Panc1 (cell line): ENCODE results near the gene SPRR2D. TPM values are rescaled to one million over a fixed set of nuclear protein-coding genes. Genes with fewer than 3 reads are reported as not detected.

ENCODE experiments used
- ATAC-seq: fragments of 200-7000 bp; cut with Tn5 transposase; 2 replicates; pipeline ENCODE4 v1.9.1; 2020; ENCODE audit warnings: mild to moderate bottlenecking, moderate library complexity
- BruUV-seq: library from RNA; stranded (reverse); fragments of 400-500 nt; replicated peaks from 2 replicates; lab custom pipeline; 2021; lab: Mats Ljungman, UMichigan
- CTCF ChIA-PET: fragments of 300-600 bp; sonication (Branson Sonifier 250); formaldehyde crosslinking; loops from one replicate; lab custom pipeline; 2022; ENCODE audit warnings: antibody characterized with exemption; lab: Charles Lee
- POLR2A ChIA-PET: fragments of 300-600 bp; sonication (Branson Sonifier 250); formaldehyde crosslinking; loops from one replicate; lab custom pipeline; 2022; ENCODE audit warnings: antibody characterized with exemption; lab: Charles Lee
- DNase-seq: peaks from one replicate; pipeline ENCODE4 v3.0.0-alpha.2; 2010; ENCODE audit warnings: low read depth, low spot score
- H3K27ac ChIP-seq: 2 replicates; pipeline ENCODE4 v1.5.1; 2011; ENCODE audit warnings: mild to moderate bottlenecking, low read length, inconsistent platforms
- H3K27me3 ChIP-seq: fragments of 200-500 bp; sonication (Bioruptor generic); 2 replicates; pipeline ENCODE4 v1.6.0; 2014; ENCODE audit warnings: low read length, inconsistent platforms; ENCODE audit not compliant: control insufficient read depth, insufficient read depth
- H3K36me3 ChIP-seq: fragments of 200-500 bp; sonication (Bioruptor generic); 2 replicates; pipeline ENCODE4 v1.5.1; 2014; ENCODE audit warnings: inconsistent platforms, mild to moderate bottlenecking, low read length, moderate library complexity; ENCODE audit not compliant: control insufficient read depth, insufficient read depth
- H3K4me1 ChIP-seq: 2 replicates; pipeline ENCODE4 v1.5.1; 2011; ENCODE audit warnings: inconsistent platforms, mild to moderate bottlenecking, low read length, moderate library complexity; ENCODE audit not compliant: control insufficient read depth, insufficient read depth
- H3K4me3 ChIP-seq, 2 experiments: 2 replicates each; pipeline ENCODE4 v1.5.1; 2011 to 2012; ENCODE audit warnings: low read depth in 2 of 2, low read length in 2 of 2, mild to moderate bottlenecking in 2 of 2, inconsistent platforms in 1 of 2, moderate library complexity in 1 of 2
- H3K9me3 ChIP-seq: fragments of 200-500 bp; sonication (Bioruptor generic); 2 replicates; pipeline ENCODE4 v1.5.1; 2014; ENCODE audit warnings: low read depth, mild to moderate bottlenecking, inconsistent platforms, low read length, moderate library complexity; ENCODE audit not compliant: control insufficient read depth, insufficient read depth
- CTCF ChIP-seq: fragments of 450-650 bp; IDR thresholded peaks from 2 replicates; pipeline ENCODE4 v1.5.1; 2017; ENCODE audit warnings: mild to moderate bottlenecking
- POLR2AphosphoS5 ChIP-seq: IDR thresholded peaks from 2 replicates; pipeline ENCODE4 v1.6.1; 2012; ENCODE audit warnings: mild to moderate bottlenecking, low read depth, low read length, moderate library complexity
- SIN3A ChIP-seq: IDR thresholded peaks from 2 replicates; pipeline ENCODE4 v1.6.1; 2012; ENCODE audit warnings: low read depth, mild to moderate bottlenecking, low read length, moderate library complexity, borderline replicate concordance; ENCODE audit not compliant: insufficient read depth
- TCF7L2 ChIP-seq: IDR thresholded peaks from 2 replicates; pipeline ENCODE4 v1.6.1; 2011; ENCODE audit warnings: mild to moderate bottlenecking, low read depth, low read length, inconsistent platforms
- in situ Hi-C: cut with HindIII; loops from 2 replicates; pipeline ENCODE4 v1.10.0; 2016; ENCODE audit warnings: low sequenced_read_pairs, low pct_unique_long_range_greater_than_20kb
- intact Hi-C: fragments of 100-400 bp; cut with micrococcal nuclease; formaldehyde crosslinking; loops from one replicate; pipeline ENCODE4 v1.10.0; 2022; ENCODE audit not compliant: unreplicated experiment
- total RNA-seq: library from RNA; stranded (reverse); gene quantifications from one replicate; pipeline ENCODE4 v1.2.1, GENCODE V29; 2021; ENCODE audit not compliant: unreplicated experiment
- TF ChIP-seq, protein P1 (sequence below), 2 experiments: IDR thresholded peaks; 2 replicates each; pipeline ENCODE4 v1.6.1; 2011 to 2012; ENCODE audit warnings: low read depth in 2 of 2, control low read depth in 1 of 2, low read length in 1 of 2, mild to moderate bottlenecking in 1 of 2, moderate library complexity in 1 of 2; ENCODE audit not compliant: insufficient read depth in 1 of 2

The SPRR2D gene
- total RNA-seq, 1 experiment from 2014 or later: not detected

DNA sequence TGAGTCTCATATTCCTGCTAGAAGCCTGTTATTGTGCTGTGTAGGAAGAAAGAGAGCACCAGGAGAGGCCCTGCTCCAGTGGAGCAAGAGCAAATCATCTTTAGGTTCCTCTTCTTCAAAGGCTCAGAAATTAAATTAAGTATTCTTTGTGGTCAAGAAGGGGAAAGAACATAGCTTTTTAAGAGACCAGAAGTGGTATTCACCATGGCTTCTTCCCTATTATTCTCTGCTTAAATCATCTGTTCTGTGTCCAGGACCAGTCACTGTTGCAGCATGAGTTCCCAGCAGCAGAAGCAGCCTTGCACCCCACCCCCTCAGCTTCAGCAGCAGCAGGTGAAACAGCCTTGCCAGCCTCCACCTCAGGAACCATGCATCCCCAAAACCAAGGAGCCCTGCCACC, 8.8 kb downstream of the SPRR2D start:
- intact Hi-C loops (loop anchor here (10.0 kb wide), 1 partner anchor 157 kb away; the partner anchor contains the start of gene SMCP), in situ Hi-C loops (no loop called here)
- no peak overlapping the region for H3K27ac ChIP-seq
- CTCF ChIA-PET: no interaction called here
- POLR2A ChIA-PET: no interaction called here
- DNase-seq (no peak), ATAC-seq (no peak)
- no peaks in the 10 kb centered on the region for H3K9me3 ChIP-seq
- 0 out of 2 replicates have a peak, but pooled peaks cover 2% of the 10 kb centered on the region for H3K27me3 ChIP-seq
- BruUV-seq: no TSS peak
- no peak overlapping the region for H3K4me3 ChIP-seq
- TF ChIP-seq SIN3A (no peak), CTCF (no peak), POLR2AphosphoS5 (no peak), TCF7L2 (no peak)
- TF ChIP-seq, protein P1, sequence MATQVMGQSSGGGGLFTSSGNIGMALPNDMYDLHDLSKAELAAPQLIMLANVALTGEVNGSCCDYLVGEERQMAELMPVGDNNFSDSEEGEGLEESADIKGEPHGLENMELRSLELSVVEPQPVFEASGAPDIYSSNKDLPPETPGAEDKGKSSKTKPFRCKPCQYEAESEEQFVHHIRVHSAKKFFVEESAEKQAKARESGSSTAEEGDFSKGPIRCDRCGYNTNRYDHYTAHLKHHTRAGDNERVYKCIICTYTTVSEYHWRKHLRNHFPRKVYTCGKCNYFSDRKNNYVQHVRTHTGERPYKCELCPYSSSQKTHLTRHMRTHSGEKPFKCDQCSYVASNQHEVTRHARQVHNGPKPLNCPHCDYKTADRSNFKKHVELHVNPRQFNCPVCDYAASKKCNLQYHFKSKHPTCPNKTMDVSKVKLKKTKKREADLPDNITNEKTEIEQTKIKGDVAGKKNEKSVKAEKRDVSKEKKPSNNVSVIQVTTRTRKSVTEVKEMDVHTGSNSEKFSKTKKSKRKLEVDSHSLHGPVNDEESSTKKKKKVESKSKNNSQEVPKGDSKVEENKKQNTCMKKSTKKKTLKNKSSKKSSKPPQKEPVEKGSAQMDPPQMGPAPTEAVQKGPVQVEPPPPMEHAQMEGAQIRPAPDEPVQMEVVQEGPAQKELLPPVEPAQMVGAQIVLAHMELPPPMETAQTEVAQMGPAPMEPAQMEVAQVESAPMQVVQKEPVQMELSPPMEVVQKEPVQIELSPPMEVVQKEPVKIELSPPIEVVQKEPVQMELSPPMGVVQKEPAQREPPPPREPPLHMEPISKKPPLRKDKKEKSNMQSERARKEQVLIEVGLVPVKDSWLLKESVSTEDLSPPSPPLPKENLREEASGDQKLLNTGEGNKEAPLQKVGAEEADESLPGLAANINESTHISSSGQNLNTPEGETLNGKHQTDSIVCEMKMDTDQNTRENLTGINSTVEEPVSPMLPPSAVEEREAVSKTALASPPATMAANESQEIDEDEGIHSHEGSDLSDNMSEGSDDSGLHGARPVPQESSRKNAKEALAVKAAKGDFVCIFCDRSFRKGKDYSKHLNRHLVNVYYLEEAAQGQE (IDR thresholded peaks at IDR 0.05; ENCODE audit: insufficient read depth in 1 of 2, low read depth in 2 of 2, low read length in 1 of 2): no peak
- H3K4me1 ChIP-seq: no peaks in the 10 kb centered on the region
- H3K36me3 ChIP-seq: no peaks in the 10 kb centered on the region

DNA sequence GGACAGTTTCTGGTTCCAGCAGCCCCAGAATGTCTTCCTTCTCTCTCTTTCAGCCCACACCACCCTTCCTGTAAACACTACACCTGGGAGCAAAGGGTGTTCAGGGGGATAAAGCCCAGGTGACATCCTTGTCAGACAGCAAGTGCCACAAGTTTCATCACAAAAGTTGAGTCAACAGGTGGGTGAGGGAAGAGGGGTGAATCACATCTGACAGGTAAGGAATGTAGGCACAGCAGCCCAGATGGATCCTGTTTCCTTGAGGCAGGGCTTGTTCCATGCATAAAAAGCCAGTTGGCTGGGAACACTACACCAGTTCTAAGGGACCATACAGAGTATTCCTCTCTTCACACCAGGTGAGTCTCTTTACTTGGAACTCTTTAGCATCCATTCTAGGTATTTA, 10.0 kb downstream of the SPRR2D start, which contains the start of gene SPRR1B:
Gene SPRR1B, plus strand, starts transcription at position 309 of the 400 bp plus-strand sequence. CDS start 1,143 bp downstream, outside the sequence.
- no peaks in the 10 kb centered on the region for H3K4me1 ChIP-seq
- TF ChIP-seq POLR2AphosphoS5 (no peak), CTCF (no peak), TCF7L2 (no peak), SIN3A (no peak)
- TF ChIP-seq, protein P1 (IDR thresholded peaks at IDR 0.05; ENCODE audit: insufficient read depth in 1 of 2, low read depth in 2 of 2, low read length in 1 of 2): no peak
- in situ Hi-C loops (no loop called here), intact Hi-C loops (loop anchor here (10.0 kb wide), 1 partner anchor 156 kb away; the partner anchor contains the start of gene SMCP)
- no peak within 1 kb of the TSS for H3K27ac ChIP-seq
- H3K4me3 ChIP-seq: no peak within 1 kb of the TSS
- no TSS peak for BruUV-seq
- ATAC-seq: no peak
- no peak for DNase-seq
- POLR2A ChIA-PET: no interaction called here
- no peaks in the 10 kb centered on the region for H3K36me3 ChIP-seq
- H3K9me3 ChIP-seq: no peaks in the 10 kb centered on the region
- H3K27me3 ChIP-seq: 0 out of 2 replicates have a peak, but pooled peaks cover 2% of the 10 kb centered on the region
- CTCF ChIA-PET: no interaction called here
